Kidney (tissue), 14 donors: ENCODE results near the gene LAMTOR4. TPM values are rescaled to one million over a fixed set of nuclear protein-coding genes. Genes with fewer than 3 reads are reported as not detected.
"Not testable (repeated sequence)": the region's sequence is repeated elsewhere in the genome, so short reads cannot be mapped to it uniquely, and the experiment has no call there.

Experiments used
- DNase-seq, 5 donors: peaks; one replicate each; pipeline ENCODE4 v3.0.0-alpha.2; 2013 to 2020
- FAIRE-seq: peaks from 2 replicates; lab custom pipeline; 2012; peaks lifted over from hg19 to GRCh38; lab: Jason Lieb, UNC
- H3K27ac ChIP-seq, 2 donors: one replicate each; pipeline ENCODE4 v1.7.0; 2013; ENCODE audit warnings: low read depth in 2 of 2, low read length in 2 of 2, inconsistent platforms in 1 of 2
- H3K27me3 ChIP-seq: one replicate; pipeline ENCODE4 v1.7.1; 2013; ENCODE audit warnings: low read length, inconsistent platforms; ENCODE audit not compliant: control insufficient read depth, insufficient read depth
- H3K36me3 ChIP-seq, 3 donors: one replicate each; pipeline versions ENCODE4 v1.7.0 to v1.7.1; 2013; ENCODE audit warnings: low read length in 3 of 3, control low read depth in 1 of 3, inconsistent platforms in 1 of 3; ENCODE audit not compliant: insufficient read depth in 3 of 3, control insufficient read depth in 2 of 3
- H3K4me1 ChIP-seq, 3 donors: one replicate each; pipeline versions ENCODE4 v1.7.0 to v1.7.1; 2013; ENCODE audit warnings: low read length in 3 of 3, inconsistent platforms in 1 of 3, low read depth in 1 of 3; ENCODE audit not compliant: control insufficient read depth in 2 of 3, insufficient read depth in 2 of 3
- H3K4me3 ChIP-seq, 3 donors: one replicate each; pipeline versions ENCODE4 v1.7.0 to v1.8.1; 2013; ENCODE audit warnings: low read length in 3 of 3, control low read depth in 1 of 3, inconsistent platforms in 1 of 3
- H3K9ac ChIP-seq, 3 donors: one replicate each; pipeline versions ENCODE4 v1.7.0 to v1.7.1; 2013; ENCODE audit warnings: low read length in 3 of 3, control low read depth in 1 of 3, inconsistent platforms in 1 of 3
- H3K9me3 ChIP-seq, 3 donors: one replicate each; pipeline versions ENCODE4 v1.7.0 to v1.7.1; 2013; ENCODE audit warnings: low read length in 3 of 3, control low read depth in 1 of 3, inconsistent platforms in 1 of 3; ENCODE audit not compliant: control insufficient read depth in 2 of 3, insufficient read depth in 1 of 3
- intact Hi-C: fragments of 100-400 bp; cut with DNase I; formaldehyde crosslinking; loops from one replicate; pipeline ENCODE4 v1.11.1; 2022
- polyA plus RNA-seq: library from polyadenylated mRNA; stranded (reverse); fragments of 350-450 nt; fragmentation: Illumina TruSeq; extraction: RNeasy Lipid Tissue Mini Kit (QIAGEN cat#74804); gene quantifications from one replicate; pipeline ENCODE4 v1.2.3, GENCODE V29; 2014; ENCODE audit warnings: low read depth, low replicate concordance; ENCODE audit not compliant: insufficient read depth
- total RNA-seq: library from RNA; stranded (reverse); fragmentation: NEBNext Ultra II Directional; extraction: Animal tissue kit (Norgen Biotek cat#: 25700); gene quantifications from one replicate; pipeline ENCODE4 v1.2.1, GENCODE V29; 2021
- TF ChIP-seq, protein P1 (sequence below): IDR thresholded peaks from 3 replicates; pipeline ENCODE4 v1.5.1; 2012; ENCODE audit warnings: mild to moderate bottlenecking, moderate library complexity, borderline replicate concordance; ENCODE audit not compliant: insufficient read depth; ENCODE audit errors: extremely low read depth
- donor health status: control.
- donor health status: control.
- donor health status: control.
- donor health status: control.
- donor health status: control.
- donor health status: DM: yes; HTN: yes; CAD: no.
- donor health status: Normal renal cell carcinoma (clear cell type).

Gene LAMTOR4
- total and polyA plus RNA-seq, 2 donors from 2014 or later, result 122 to 470 TPM

DNA sequence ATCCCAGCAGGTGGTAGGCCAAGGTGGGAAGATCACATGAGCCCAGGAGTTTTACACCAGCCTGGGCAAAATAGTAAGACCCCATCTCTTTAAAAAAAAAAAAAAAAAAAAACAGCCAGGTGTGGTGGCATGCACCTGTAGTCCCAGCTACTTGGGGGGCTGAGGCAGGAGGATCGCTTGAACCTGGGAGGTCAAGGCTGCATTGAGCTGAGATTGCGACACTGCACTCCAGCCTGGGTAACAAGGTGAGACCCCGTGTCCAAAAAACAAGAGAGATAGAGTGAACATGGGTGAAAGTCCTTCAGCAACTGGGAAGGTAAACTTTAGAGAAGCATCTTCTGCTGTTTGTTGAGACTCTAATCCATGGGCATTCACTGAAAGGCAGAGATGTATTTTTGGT, 6.3 kb upstream of the LAMTOR4 start:
- Histone ChIP-seq H3K4me1 (no peaks in the 10 kb centered on the region), H3K4me3 (no peak overlapping the region), H3K27ac (no peak overlapping the region), H3K9ac (no peak overlapping the region), H3K9me3 (no peaks in the 10 kb centered on the region), H3K36me3 (no peaks in the 10 kb centered on the region), H3K27me3 (no peaks in the 10 kb centered on the region)
- DNase-seq (no peak), FAIRE-seq (no peak)
- intact Hi-C loops, result no loop called here
- TF ChIP-seq, protein P1, sequence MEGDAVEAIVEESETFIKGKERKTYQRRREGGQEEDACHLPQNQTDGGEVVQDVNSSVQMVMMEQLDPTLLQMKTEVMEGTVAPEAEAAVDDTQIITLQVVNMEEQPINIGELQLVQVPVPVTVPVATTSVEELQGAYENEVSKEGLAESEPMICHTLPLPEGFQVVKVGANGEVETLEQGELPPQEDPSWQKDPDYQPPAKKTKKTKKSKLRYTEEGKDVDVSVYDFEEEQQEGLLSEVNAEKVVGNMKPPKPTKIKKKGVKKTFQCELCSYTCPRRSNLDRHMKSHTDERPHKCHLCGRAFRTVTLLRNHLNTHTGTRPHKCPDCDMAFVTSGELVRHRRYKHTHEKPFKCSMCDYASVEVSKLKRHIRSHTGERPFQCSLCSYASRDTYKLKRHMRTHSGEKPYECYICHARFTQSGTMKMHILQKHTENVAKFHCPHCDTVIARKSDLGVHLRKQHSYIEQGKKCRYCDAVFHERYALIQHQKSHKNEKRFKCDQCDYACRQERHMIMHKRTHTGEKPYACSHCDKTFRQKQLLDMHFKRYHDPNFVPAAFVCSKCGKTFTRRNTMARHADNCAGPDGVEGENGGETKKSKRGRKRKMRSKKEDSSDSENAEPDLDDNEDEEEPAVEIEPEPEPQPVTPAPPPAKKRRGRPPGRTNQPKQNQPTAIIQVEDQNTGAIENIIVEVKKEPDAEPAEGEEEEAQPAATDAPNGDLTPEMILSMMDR, result no peak

DNA sequence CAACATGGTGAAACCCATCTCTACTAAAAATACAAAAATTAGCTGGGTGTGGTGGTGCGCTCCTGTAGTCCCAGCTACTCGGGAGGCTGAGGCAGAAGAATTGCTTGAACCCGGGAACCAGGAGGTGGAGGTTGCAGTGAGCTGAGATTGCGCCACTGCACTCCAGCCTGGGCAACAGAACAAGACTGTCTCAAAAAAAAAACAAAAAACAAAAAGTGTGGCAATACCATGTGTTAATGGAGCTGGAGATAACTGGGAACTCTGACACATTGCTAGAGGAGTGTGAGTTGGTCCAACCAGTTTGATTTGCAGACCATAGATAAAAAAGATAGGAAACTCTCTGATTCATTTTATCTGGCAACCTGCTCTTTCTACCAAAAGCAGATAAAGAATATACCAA, 2.4 kb upstream of the LAMTOR4 start:
- FAIRE-seq, H3K4me1 ChIP-seq, H3K36me3 ChIP-seq, H3K9me3 ChIP-seq, DNase-seq, H3K27ac ChIP-seq, intact Hi-C loops, H3K27me3 ChIP-seq, H3K9ac ChIP-seq, H3K4me3 ChIP-seq: not testable (repeated sequence)

DNA sequence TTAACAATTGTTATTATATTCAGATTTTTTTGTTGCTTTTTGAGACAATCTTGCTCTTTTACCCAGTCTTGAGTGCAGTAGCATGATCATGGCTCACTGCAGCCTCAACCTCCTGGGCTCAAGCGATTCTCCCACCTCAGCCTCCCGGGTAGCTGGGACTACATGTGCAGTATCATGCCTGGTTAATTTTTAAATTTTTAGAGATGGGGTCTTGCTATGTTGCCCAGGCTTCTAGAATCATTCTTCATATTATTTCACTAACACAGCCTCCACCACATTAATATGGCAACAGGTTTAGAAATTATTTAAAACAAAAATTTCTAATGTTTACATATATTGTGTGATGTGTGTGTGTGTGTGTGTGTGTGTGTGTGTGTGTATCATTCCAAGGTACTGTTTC, 1.4 kb upstream of the LAMTOR4 start:
- peaks cover 0 to 8% (median 3%) of the 10 kb centered on the region in 3 donors for H3K4me1 ChIP-seq
- H3K9ac ChIP-seq, result no peak overlapping the region
- H3K4me3 ChIP-seq, result no peak overlapping the region
- FAIRE-seq, result no peak
- TF ChIP-seq, protein P1, result no peak
- no peaks in the 10 kb centered on the region for H3K27me3 ChIP-seq
- no peaks in the 10 kb centered on the region for H3K9me3 ChIP-seq
- H3K27ac ChIP-seq, result no peak overlapping the region
- no peak for DNase-seq
- no peaks in the 10 kb centered on the region for H3K36me3 ChIP-seq
- intact Hi-C loops, result no loop called here

DNA sequence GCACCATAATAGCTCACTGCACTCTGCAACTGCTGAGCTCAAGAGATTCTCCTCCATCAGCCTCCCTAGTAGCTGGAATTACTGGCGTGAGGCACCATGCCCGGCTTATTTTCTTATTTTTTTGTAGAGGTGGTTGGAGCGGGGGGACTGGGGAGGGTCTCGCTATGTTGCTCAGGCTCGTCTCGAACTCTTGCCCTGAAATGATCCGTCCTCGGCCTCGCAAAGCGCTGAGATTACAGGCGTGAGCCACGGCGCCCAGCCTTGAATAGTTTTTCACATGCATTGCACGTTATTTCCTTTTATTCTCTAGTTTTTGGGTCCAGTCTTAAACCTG, 526 bp upstream of the LAMTOR4 start:
- H3K27me3 ChIP-seq, result no peaks in the 10 kb centered on the region
- TF ChIP-seq, protein P1, result no peak
- peak overlapping the region; percentile 47 to 77 (median 55) for H3K9ac ChIP-seq
- no peaks in the 10 kb centered on the region for H3K36me3 ChIP-seq
- peaks cover 0 to 8% (median 3%) of the 10 kb centered on the region in 3 donors for H3K4me1 ChIP-seq
- no peak for FAIRE-seq
- H3K9me3 ChIP-seq, result no peaks in the 10 kb centered on the region
- peak overlapping the region; percentile 69 to 98 (median 79) for H3K4me3 ChIP-seq
- DNase-seq, result no peak
- intact Hi-C loops, result no loop called here
- peak overlapping the region in 1 of 2 donors; percentile 38 for H3K27ac ChIP-seq
